Measurements from ENCODE around the gene PDZD7. TPM values are rescaled to one million over a fixed set of nuclear protein-coding genes. Genes with fewer than 3 reads are reported as not detected.

Gene PDZD7
- total RNA-seq, 2 experiments from 2014 or later: 1.7 to 3.1 TPM

GRCh38 chr10:101030496-101031127 lies 317 bp downstream of the PDZD7 start:
- CTCF ChIA-PET: interaction anchor here (0.6 to 3.5 kb wide), 12 partner anchors 11 to 495 kb away, joined by 3 to 28 read pairs (median 6); partner anchors contain the start of genes HIF1AN and LZTS2

GRCh38 chr10:101029520-101030295 lies 1.2 kb downstream of the PDZD7 start:
- Mint-ChIP-seq H3K9me3 (no peaks in the 10 kb centered on the region), H3K4me3 (peak overlapping the region; percentile 31), H3K27me3 (no peaks in the 10 kb centered on the region), H3K4me1 (ENCODE audit: low read depth) (peaks cover 19% of the 10 kb centered on the region), H3K27ac (no peak overlapping the region), H3K36me3 (ENCODE audit: low read depth) (peaks cover 18% of the 10 kb centered on the region)
- Histone ChIP-seq H3K27ac (ENCODE audit: low read depth in 1 of 2, low read length in 2 of 2) (no peak overlapping the region), H3K27me3 (ENCODE audit: control insufficient read depth in 1 of 2, insufficient read depth in 2 of 2, low read length in 2 of 2) (no peaks in the 10 kb centered on the region), H3K9me3 (ENCODE audit: control insufficient read depth in 1 of 2, insufficient read depth in 1 of 2, low read length in 2 of 2) (no peaks in the 10 kb centered on the region), H3K4me1 (ENCODE audit: insufficient read depth, low read length) (peaks cover 38% of the 10 kb centered on the region), H3K4me3 (ENCODE audit: low read length) (no peak overlapping the region), H3K36me3 (ENCODE audit: insufficient read depth, low read length) (peaks cover 3% of the 10 kb centered on the region)
- peak in 1 of 14 experiments; percentile 37 for DNase-seq
- ATAC-seq (ENCODE audit: poor library complexity): no peak
- ChIA-PET POLR2A (interaction anchor here (0.8 to 3.2 kb wide), 3 partner anchors 12 to 31 kb away, joined by 3 to 48 read pairs (median 44); partner anchors contain the start of gene LZTS2), CTCF (interaction anchor here (0.6 to 3.5 kb wide), 4 partner anchors 12 to 33 kb away, joined by 3 to 28 read pairs (median 7); no protein-coding TSS in a partner anchor)
- TF ChIP-seq CTCF (IDR thresholded peaks at IDR 0.05): no peak
- intact Hi-C loops (cut with DNase I, micrococcal nuclease): loop anchor here (5.0 kb wide), 1 partner anchor 38 kb away; no protein-coding TSS in a partner anchor

More at GRCh38 chr10:101030496-101031127, 317 bp downstream of the PDZD7 start:
- Histone ChIP-seq H3K4me1 (ENCODE audit: insufficient read depth, low read length) (peaks cover 38% of the 10 kb centered on the region), H3K27me3 (ENCODE audit: control insufficient read depth in 1 of 2, insufficient read depth in 2 of 2, low read length in 2 of 2) (no peaks in the 10 kb centered on the region), H3K9me3 (ENCODE audit: control insufficient read depth in 1 of 2, insufficient read depth in 1 of 2, low read length in 2 of 2) (no peaks in the 10 kb centered on the region), H3K36me3 (ENCODE audit: insufficient read depth, low read length) (peaks cover 12% of the 10 kb centered on the region), H3K4me3 (ENCODE audit: low read length) (peak overlapping the region; percentile 99), H3K27ac (ENCODE audit: low read depth in 1 of 2, low read length in 2 of 2) (peak overlapping the region in 1 of 2 donors; percentile 93)
- H3K27me3 Mint-ChIP-seq: no peaks in the 10 kb centered on the region
- H3K4me3 Mint-ChIP-seq: peak overlapping the region; percentile 95
- intact Hi-C loops (cut with DNase I, micrococcal nuclease): loop anchor here (1.0 to 5.0 kb wide), 2 partner anchors 32 to 37 kb away; no protein-coding TSS in a partner anchor
- no peak for TF ChIP-seq CTCF (IDR thresholded peaks at IDR 0.05)
- no peaks in the 10 kb centered on the region for H3K9me3 Mint-ChIP-seq
- peaks cover 19% of the 10 kb centered on the region for H3K4me1 Mint-ChIP-seq (ENCODE audit: low read depth)
- DNase-seq (peak in 2 of 14 experiments; percentile 9 to 36), ATAC-seq (ENCODE audit: poor library complexity) (no peak)
- peaks cover 23% of the 10 kb centered on the region for H3K36me3 Mint-ChIP-seq (ENCODE audit: low read depth)
- POLR2A ChIA-PET: interaction anchor here (1.0 to 3.2 kb wide), 5 partner anchors 11 to 119 kb away, joined by 3 to 48 read pairs (median 15); partner anchors contain the start of genes KAZALD1 and LZTS2
- H3K27ac Mint-ChIP-seq: peak overlapping the region; percentile 97

Measured in CD4-positive, alpha-beta T cell (primary cell).